Tongue (tissue), 2 donors: ENCODE data around the gene FRA10AC1. TPM values are rescaled to one million over a fixed set of nuclear protein-coding genes. Genes with fewer than 3 reads are reported as not detected.

Experiments
- DNase-seq: peaks from one replicate; pipeline ENCODE4 v3.0.0-alpha.2; 2015
- total RNA-seq: library from RNA; depleted of rRNA; stranded (reverse); fragments of >200 nt; gene quantifications from one replicate; pipeline ENCODE4 v1.2.3, GENCODE V29; 2014

FRA10AC1 gene
- total RNA-seq, 1 donor from 2014 or later: 19.1 TPM

GRCh38 chr10:93629647-93630305 is 72.6 kb downstream of the FRA10AC1 start:
- no peak for DNase-seq

- DNase-seq: no peak
Measured at GRCh38 chr10:93628858-93629257, 73.5 kb downstream of the FRA10AC1 start.

DNA sequence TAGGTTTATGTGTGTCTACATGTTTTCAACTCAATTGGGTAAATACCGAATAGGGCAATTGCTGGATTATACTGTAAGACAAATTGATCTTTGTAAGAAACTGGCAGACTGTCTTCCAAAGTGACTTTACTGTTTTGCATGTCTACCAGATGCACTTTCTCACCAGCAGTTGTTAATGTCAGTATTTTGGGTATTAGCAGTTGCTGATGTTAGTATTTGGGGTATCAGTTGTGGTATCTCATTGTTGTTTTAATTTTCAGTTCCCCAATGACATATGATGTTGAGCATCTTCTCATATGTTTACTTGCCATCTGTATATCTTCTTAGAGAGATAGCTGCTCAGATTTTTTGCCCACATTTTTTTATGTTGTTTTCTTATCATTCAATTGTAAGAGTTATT is 79.5 kb downstream of the FRA10AC1 start:
- no peak for DNase-seq

- DNase-seq: no peak
Measured at GRCh38 chr10:93620925-93621324, 81.5 kb downstream of the FRA10AC1 start.

Other genes with a start within 250 kb of the FRA10AC1 start
- gene MYOF, start 220.3 kb downstream of the FRA10AC1 start, total RNA-seq: 87.9 TPM
- 8.9 TPM for gene CEP55, start 206.0 kb downstream of the FRA10AC1 start, total RNA-seq
- gene FFAR4, start 135.9 kb downstream of the FRA10AC1 start, total RNA-seq: not detected
- gene RBP4, start 101.4 kb downstream of the FRA10AC1 start, total RNA-seq: 2.8 TPM
- not detected for gene PDE6C, start 90.1 kb downstream of the FRA10AC1 start, total RNA-seq
- gene LGI1, start 55.3 kb upstream of the FRA10AC1 start, total RNA-seq: 8.5 TPM
- 8.2 TPM for gene SLC35G1, start 191.4 kb upstream of the FRA10AC1 start, total RNA-seq